Adrenal gland (tissue), 5 donors: ENCODE data around the gene AMPH.

Experiments
- POLR2A ChIP-seq, 2 donors: fragments of 450-650 bp; IDR thresholded peaks; one replicate each; pipeline ENCODE4 v1.6.1; 2017; ENCODE audit warnings: antibody characterized with exemption in 2 of 2, mild to moderate bottlenecking in 2 of 2, moderate library complexity in 1 of 2
- TF ChIP-seq, protein P1 (sequence below), 6 experiments: fragments of 450-650 bp in 4 of 6; fragments of 200-600 bp in 2 of 6; sonication (generic) in 1 of 6; IDR thresholded peaks; 1 replicate in 5 of 6; 2 replicates in 1 of 6; pipeline versions ENCODE4 v1.5.1 to v1.8.0; 2016 to 2021; ENCODE audit warnings: antibody characterized with exemption in 6 of 6, mild to moderate bottlenecking in 2 of 6, moderate library complexity in 1 of 6
- donor health status: DM: no; HTN: no; CAD: no.

DNA sequence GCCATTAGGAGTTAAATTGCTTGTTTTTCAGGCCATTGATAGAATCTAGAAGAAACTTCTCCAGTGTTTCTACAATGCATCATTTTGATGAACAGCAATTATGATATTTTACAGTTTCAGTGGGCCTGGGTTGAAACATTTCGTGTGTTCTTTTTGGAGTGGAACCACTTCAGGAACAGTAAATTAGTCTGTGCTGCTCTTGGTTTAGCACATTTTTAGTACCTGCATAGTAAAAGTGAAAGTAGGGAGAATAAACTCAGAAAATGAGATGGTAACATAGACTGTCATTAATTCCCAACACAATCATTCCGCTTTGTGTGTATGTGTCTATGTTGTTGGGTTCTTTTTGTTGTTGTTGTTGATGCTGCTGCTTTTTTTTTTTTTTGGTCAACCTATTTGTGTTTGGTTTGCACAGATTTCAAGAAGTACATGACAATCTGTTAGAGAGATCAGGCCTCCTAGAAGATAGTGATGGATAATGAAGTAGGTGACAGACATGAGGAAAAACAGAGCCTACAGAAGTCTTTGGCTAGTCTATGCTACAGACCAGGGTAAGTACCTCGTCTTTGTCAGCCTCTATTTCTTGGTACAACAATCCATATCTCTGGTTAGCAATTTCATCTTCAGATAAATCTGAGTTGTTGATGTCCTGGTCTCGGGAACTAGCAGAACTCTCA lies 203.8 kb downstream of the AMPH start:
- TF ChIP-seq, protein P1, sequence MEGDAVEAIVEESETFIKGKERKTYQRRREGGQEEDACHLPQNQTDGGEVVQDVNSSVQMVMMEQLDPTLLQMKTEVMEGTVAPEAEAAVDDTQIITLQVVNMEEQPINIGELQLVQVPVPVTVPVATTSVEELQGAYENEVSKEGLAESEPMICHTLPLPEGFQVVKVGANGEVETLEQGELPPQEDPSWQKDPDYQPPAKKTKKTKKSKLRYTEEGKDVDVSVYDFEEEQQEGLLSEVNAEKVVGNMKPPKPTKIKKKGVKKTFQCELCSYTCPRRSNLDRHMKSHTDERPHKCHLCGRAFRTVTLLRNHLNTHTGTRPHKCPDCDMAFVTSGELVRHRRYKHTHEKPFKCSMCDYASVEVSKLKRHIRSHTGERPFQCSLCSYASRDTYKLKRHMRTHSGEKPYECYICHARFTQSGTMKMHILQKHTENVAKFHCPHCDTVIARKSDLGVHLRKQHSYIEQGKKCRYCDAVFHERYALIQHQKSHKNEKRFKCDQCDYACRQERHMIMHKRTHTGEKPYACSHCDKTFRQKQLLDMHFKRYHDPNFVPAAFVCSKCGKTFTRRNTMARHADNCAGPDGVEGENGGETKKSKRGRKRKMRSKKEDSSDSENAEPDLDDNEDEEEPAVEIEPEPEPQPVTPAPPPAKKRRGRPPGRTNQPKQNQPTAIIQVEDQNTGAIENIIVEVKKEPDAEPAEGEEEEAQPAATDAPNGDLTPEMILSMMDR (IDR thresholded peaks at IDR 0.05), result no peak
- TF ChIP-seq POLR2A (IDR thresholded peaks at IDR 0.05), result no peak
